ENCODE measurements around the gene SENP5.
A peak's percentile ranks its signal among the peaks of the same experiment; 100 is the strongest.

The SENP5 gene

GRCh38 chr3:196875258-196875657, 7.5 kb downstream of the SENP5 start:
- peaks cover 10% of the 10 kb centered on the region for H4K20me1 ChIP-seq (ENCODE audit: insufficient read depth)
- H3K9ac ChIP-seq, result no peak overlapping the region
- no peak overlapping the region for H3K4me3 ChIP-seq (IDR thresholded peaks at IDR 0.05; ENCODE audit: insufficient read depth, low read depth, low read length)
- no peaks in the 10 kb centered on the region; the same call in 1 of the 2 replicates for H3K36me3 ChIP-seq (ENCODE audit: insufficient read depth)
- no peak for TF ChIP-seq CTCF (conservative IDR thresholded peaks at IDR 0.05; ENCODE audit: low read depth, low read length)
- H3K4me2 ChIP-seq, result no peak overlapping the region
- H3K27ac ChIP-seq, result no peak overlapping the region
- peaks cover 98% of the 10 kb centered on the region for H3K79me2 ChIP-seq (ENCODE audit: insufficient read depth, low read depth)
- peaks cover 3% of the 10 kb centered on the region for H3K4me1 ChIP-seq (ENCODE audit: low read depth, poor library complexity, severe bottlenecking)
- H2AFZ ChIP-seq (ENCODE audit: low read depth), result no peak overlapping the region
- no peaks in the 10 kb centered on the region for H3K27me3 ChIP-seq (ENCODE audit: insufficient read depth, low read depth)

- Histone ChIP-seq H2AFZ (ENCODE audit: low read depth) (no peak overlapping the region), H3K36me3 (ENCODE audit: insufficient read depth) (peaks cover 17% of the 10 kb centered on the region; the same call in 1 of the 2 replicates), H3K9ac (no peak overlapping the region), H3K27ac (no peak overlapping the region), H3K79me2 (ENCODE audit: insufficient read depth, low read depth) (peaks cover 74% of the 10 kb centered on the region), H3K27me3 (ENCODE audit: insufficient read depth, low read depth) (no peaks in the 10 kb centered on the region), H3K4me3 (IDR thresholded peaks at IDR 0.05; ENCODE audit: insufficient read depth, low read depth, low read length) (no peak overlapping the region), H4K20me1 (ENCODE audit: insufficient read depth) (peaks cover 21% of the 10 kb centered on the region), H3K4me1 (ENCODE audit: low read depth, poor library complexity, severe bottlenecking) (peaks cover 29% of the 10 kb centered on the region), H3K4me2 (peak overlapping the region; percentile 43)
- no peak for TF ChIP-seq CTCF (conservative IDR thresholded peaks at IDR 0.05; ENCODE audit: low read depth, low read length)
These were observed 15.6 kb downstream of the SENP5 start for GRCh38 chr3:196883361-196883760.

- Histone ChIP-seq H3K4me2 (no peak overlapping the region), H2AFZ (ENCODE audit: low read depth) (no peak overlapping the region), H3K36me3 (ENCODE audit: insufficient read depth) (peaks cover 17% of the 10 kb centered on the region; the same call in 1 of the 2 replicates), H3K27me3 (ENCODE audit: insufficient read depth, low read depth) (no peaks in the 10 kb centered on the region), H3K4me3 (IDR thresholded peaks at IDR 0.05; ENCODE audit: insufficient read depth, low read depth, low read length) (no peak overlapping the region), H3K4me1 (ENCODE audit: low read depth, poor library complexity, severe bottlenecking) (peaks cover 39% of the 10 kb centered on the region), H4K20me1 (ENCODE audit: insufficient read depth) (peaks cover 9% of the 10 kb centered on the region), H3K27ac (no peak overlapping the region), H3K9ac (no peak overlapping the region), H3K79me2 (ENCODE audit: insufficient read depth, low read depth) (peaks cover 66% of the 10 kb centered on the region)
- no peak for TF ChIP-seq CTCF (conservative IDR thresholded peaks at IDR 0.05; ENCODE audit: low read depth, low read length)
These were observed 18.4 kb downstream of the SENP5 start for GRCh38 chr3:196886144-196886543.

- Histone ChIP-seq H3K27ac (no peak overlapping the region), H3K79me2 (ENCODE audit: insufficient read depth, low read depth) (peaks cover 60% of the 10 kb centered on the region; the same call in 1 of the 2 replicates), H4K20me1 (ENCODE audit: insufficient read depth) (peaks cover 8% of the 10 kb centered on the region; the same call in 1 of the 2 replicates), H3K4me2 (no peak overlapping the region), H3K4me1 (ENCODE audit: low read depth, poor library complexity, severe bottlenecking) (peaks cover 16% of the 10 kb centered on the region), H3K27me3 (ENCODE audit: insufficient read depth, low read depth) (no peaks in the 10 kb centered on the region), H3K36me3 (ENCODE audit: insufficient read depth) (peaks cover 16% of the 10 kb centered on the region; the same call in 1 of the 2 replicates), H2AFZ (ENCODE audit: low read depth) (no peak overlapping the region), H3K4me3 (IDR thresholded peaks at IDR 0.05; ENCODE audit: insufficient read depth, low read depth, low read length) (no peak overlapping the region), H3K9ac (no peak overlapping the region)
- no peak for TF ChIP-seq CTCF (conservative IDR thresholded peaks at IDR 0.05; ENCODE audit: low read depth, low read length)
These were observed 22.4 kb downstream of the SENP5 start for GRCh38 chr3:196889844-196890708.

Data from KMS-11 (cell line).